K562 (cell line): Measurements from ENCODE around the gene KLF1. TPM values are rescaled to one million over a fixed set of nuclear protein-coding genes. Genes with fewer than 3 reads are reported as not detected.

ENCODE experiments used
- ARID1B ChIP-seq: fragments of 450-650 bp; IDR thresholded peaks from 2 replicates; pipeline ENCODE4 v1.6.1; 2016; ENCODE audit warnings: antibody characterized with exemption, mild to moderate bottlenecking, inconsistent platforms
- BMI1 ChIP-seq: fragments of 150-350 bp; IDR thresholded peaks from 2 replicates; pipeline ENCODE4 v1.6.1; 2014; ENCODE audit warnings: low read length
- FOXJ2 ChIP-seq: fragments of 200-800 bp; sonication (Bioruptor generic); IDR thresholded peaks from 2 replicates; pipeline ENCODE4 v1.6.1; 2016; ENCODE audit warnings: missing genetic modification characterization, missing compliant biosample characterization
- GMEB1 ChIP-seq: fragments of 250-450 bp; sonication (Bioruptor Pico); IDR thresholded peaks from 2 replicates; pipeline ENCODE4 v1.4.0; 2020; ENCODE audit warnings: mild to moderate bottlenecking
- KDM4B ChIP-seq, 2 experiments: fragments of 450-650 bp in 1 of 2; sonication (generic) in 1 of 2; IDR thresholded peaks; 2 replicates each; pipeline ENCODE4 v1.6.1; 2016 to 2017; ENCODE audit warnings: borderline replicate concordance in 2 of 2, antibody characterized with exemption in 1 of 2, low read depth in 1 of 2, mild to moderate bottlenecking in 1 of 2
- KLF1 ChIP-seq: fragments of 450-650 bp; IDR thresholded peaks from 2 replicates; pipeline ENCODE4 v1.6.1; 2016; ENCODE audit warnings: missing genetic modification characterization, missing compliant biosample characterization
- POLR2AphosphoS5 ChIP-seq: IDR thresholded peaks from 2 replicates; pipeline ENCODE4 v1.6.1; 2011; ENCODE audit warnings: mild to moderate bottlenecking, low read depth, low read length, moderate library complexity; ENCODE audit not compliant: control insufficient read depth, insufficient read depth
- RUNX1 ChIP-seq: sonication (generic); IDR thresholded peaks from 2 replicates; pipeline ENCODE4 v1.6.1; 2016; ENCODE audit warnings: antibody characterized with exemption, low read depth
- TOE1 ChIP-seq, 2 experiments: fragments of 450-650 bp in 1 of 2; sonication (generic) in 1 of 2; formaldehyde crosslinking in 1 of 2; IDR thresholded peaks; 2 replicates each; pipeline versions ENCODE4 v1.7.1 to v1.8.0; 2016 to 2022; ENCODE audit warnings: borderline replicate concordance in 2 of 2, mild to moderate bottlenecking in 2 of 2, antibody characterized with exemption in 1 of 2, inconsistent platforms in 1 of 2, low read depth in 1 of 2, missing genetic modification reagents in 1 of 2, moderate library complexity in 1 of 2
- ZNF134 ChIP-seq: fragments of 250-450 bp; sonication (Bioruptor Pico); conservative IDR thresholded peaks from 2 replicates; pipeline ENCODE4 v1.4.0; 2020
- ZNF217 ChIP-seq: sonication (generic); formaldehyde crosslinking; IDR thresholded peaks from 2 replicates; pipeline ENCODE4 v1.8.0; 2022; ENCODE audit warnings: mild to moderate bottlenecking, missing genetic modification reagents
- ZNF263 ChIP-seq: sonication (generic); formaldehyde crosslinking; IDR thresholded peaks from 2 replicates; pipeline ENCODE4 v1.8.0; 2022; ENCODE audit warnings: mild to moderate bottlenecking, missing genetic modification reagents, borderline replicate concordance
- ZNF551 ChIP-seq: fragments of 250-450 bp; sonication (Bioruptor Pico); IDR thresholded peaks from 2 replicates; pipeline ENCODE4 v1.5.0; 2021; ENCODE audit warnings: mild to moderate bottlenecking, moderate library complexity
- polyA plus RNA-seq, 8 experiments: library from polyadenylated mRNA; depleted of rRNA in 4 of 8; stranded (reverse) in 5 of 8; unstranded in 3 of 8; fragments of >200 nt; fragmentation: Nextera tagmentation in 2 of 8; fragmentation: Illumina TruSeq in 1 of 8; extraction: Ambion mirVana in 2 of 8; extraction: Trizol in 1 of 8; gene quantifications; 2 replicates each; pipeline versions ENCODE4 v1.2.1 to v1.2.3, GENCODE V29; 2011 to 2014; ENCODE audit warnings: inconsistent platforms in 1 of 8, missing spikeins in 1 of 8
- total RNA-seq, 7 experiments: library from RNA; depleted of rRNA in 6 of 7; stranded (reverse); fragments of >200 nt in 6 of 7; fragmentation: Illumina TruSeq in 2 of 7; extraction: Trizol in 2 of 7; gene quantifications; 2 replicates each; pipeline versions ENCODE4 v1.2.1 to v1.2.3, GENCODE V29; 2011 to 2021; ENCODE audit warnings: low replicate concordance in 1 of 7
- TF ChIP-seq, protein P1 (sequence below): fragments of 250-450 bp; sonication (Bioruptor Pico); IDR thresholded peaks from 2 replicates; pipeline ENCODE4 v1.5.0; 2022; ENCODE audit warnings: mild to moderate bottlenecking
- TF ChIP-seq, protein P2 (sequence below): fragments of 250-450 bp; sonication (Bioruptor Pico); IDR thresholded peaks from 2 replicates; pipeline ENCODE4 v1.5.0; 2020; ENCODE audit warnings: mild to moderate bottlenecking
- TF ChIP-seq, protein P3 (sequence below): fragments of 450-650 bp; IDR thresholded peaks from 2 replicates; pipeline ENCODE4 v1.7.0; 2016; ENCODE audit warnings: borderline replicate concordance
- TF ChIP-seq, protein P4 (sequence below): fragments of 450-650 bp; IDR thresholded peaks from 2 replicates; pipeline ENCODE4 v1.6.1; 2017; ENCODE audit warnings: antibody characterized with exemption

KLF1 gene
- total and polyA plus RNA-seq, 9 of the 15 experiments (the other 6 are each of a cell fraction or from before 2014, with no cell fraction given): 8.4 to 163 (median 47.3) TPM

- no peak; the same call in 1 of the 2 replicates for TF ChIP-seq ZNF263 (CRISPR knock-in tag)
- no peak for TF ChIP-seq FOXJ2
- no peak for TF ChIP-seq ZNF134 (CRISPR knock-in tag)
- TF ChIP-seq ARID1B: no peak; the same call in none of the 2 replicates
- TF ChIP-seq ZNF551 (CRISPR knock-in tag): no peak
- TF ChIP-seq ZNF217 (CRISPR knock-in tag): no peak
- peak; percentile 54 for TF ChIP-seq GMEB1
- TF ChIP-seq, protein P1, sequence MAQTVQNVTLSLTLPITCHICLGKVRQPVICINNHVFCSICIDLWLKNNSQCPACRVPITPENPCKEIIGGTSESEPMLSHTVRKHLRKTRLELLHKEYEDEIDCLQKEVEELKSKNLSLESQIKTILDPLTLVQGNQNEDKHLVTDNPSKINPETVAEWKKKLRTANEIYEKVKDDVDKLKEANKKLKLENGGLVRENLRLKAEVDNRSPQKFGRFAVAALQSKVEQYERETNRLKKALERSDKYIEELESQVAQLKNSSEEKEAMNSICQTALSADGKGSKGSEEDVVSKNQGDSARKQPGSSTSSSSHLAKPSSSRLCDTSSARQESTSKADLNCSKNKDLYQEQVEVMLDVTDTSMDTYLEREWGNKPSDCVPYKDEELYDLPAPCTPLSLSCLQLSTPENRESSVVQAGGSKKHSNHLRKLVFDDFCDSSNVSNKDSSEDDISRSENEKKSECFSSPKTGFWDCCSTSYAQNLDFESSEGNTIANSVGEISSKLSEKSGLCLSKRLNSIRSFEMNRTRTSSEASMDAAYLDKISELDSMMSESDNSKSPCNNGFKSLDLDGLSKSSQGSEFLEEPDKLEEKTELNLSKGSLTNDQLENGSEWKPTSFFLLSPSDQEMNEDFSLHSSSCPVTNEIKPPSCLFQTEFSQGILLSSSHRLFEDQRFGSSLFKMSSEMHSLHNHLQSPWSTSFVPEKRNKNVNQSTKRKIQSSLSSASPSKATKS (CRISPR knock-in tag): no peak
- TF ChIP-seq TOE1 (IDR thresholded peaks at IDR 0.05; ENCODE audit: borderline replicate concordance): no peak; the same call in 1 of the 2 replicates
- TF ChIP-seq TOE1 (CRISPR knock-in tag; IDR thresholded peaks at IDR 0.05; ENCODE audit: borderline replicate concordance, low read depth): no peak
- 0 out of 4 replicates have a peak, but pooled peaks of 1 of the 2 experiments have one; percentile 24 for TF ChIP-seq KDM4B (IDR thresholded peaks at IDR 0.05; ENCODE audit: borderline replicate concordance in 2 of 2, low read depth in 1 of 2)
- TF ChIP-seq RUNX1: peak; percentile 76; the same call in 1 of the 2 replicates
- TF ChIP-seq, protein P2, sequence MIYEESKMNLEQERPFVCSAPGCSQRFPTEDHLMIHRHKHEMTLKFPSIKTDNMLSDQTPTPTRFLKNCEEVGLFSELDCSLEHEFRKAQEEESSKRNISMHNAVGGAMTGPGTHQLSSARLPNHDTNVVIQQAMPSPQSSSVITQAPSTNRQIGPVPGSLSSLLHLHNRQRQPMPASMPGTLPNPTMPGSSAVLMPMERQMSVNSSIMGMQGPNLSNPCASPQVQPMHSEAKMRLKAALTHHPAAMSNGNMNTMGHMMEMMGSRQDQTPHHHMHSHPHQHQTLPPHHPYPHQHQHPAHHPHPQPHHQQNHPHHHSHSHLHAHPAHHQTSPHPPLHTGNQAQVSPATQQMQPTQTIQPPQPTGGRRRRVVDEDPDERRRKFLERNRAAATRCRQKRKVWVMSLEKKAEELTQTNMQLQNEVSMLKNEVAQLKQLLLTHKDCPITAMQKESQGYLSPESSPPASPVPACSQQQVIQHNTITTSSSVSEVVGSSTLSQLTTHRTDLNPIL (CRISPR knock-in tag): no peak
- TF ChIP-seq BMI1: no peak
- TF ChIP-seq POLR2AphosphoS5: peak; percentile 28; the same call in 1 of the 2 replicates
- TF ChIP-seq, protein P3, sequence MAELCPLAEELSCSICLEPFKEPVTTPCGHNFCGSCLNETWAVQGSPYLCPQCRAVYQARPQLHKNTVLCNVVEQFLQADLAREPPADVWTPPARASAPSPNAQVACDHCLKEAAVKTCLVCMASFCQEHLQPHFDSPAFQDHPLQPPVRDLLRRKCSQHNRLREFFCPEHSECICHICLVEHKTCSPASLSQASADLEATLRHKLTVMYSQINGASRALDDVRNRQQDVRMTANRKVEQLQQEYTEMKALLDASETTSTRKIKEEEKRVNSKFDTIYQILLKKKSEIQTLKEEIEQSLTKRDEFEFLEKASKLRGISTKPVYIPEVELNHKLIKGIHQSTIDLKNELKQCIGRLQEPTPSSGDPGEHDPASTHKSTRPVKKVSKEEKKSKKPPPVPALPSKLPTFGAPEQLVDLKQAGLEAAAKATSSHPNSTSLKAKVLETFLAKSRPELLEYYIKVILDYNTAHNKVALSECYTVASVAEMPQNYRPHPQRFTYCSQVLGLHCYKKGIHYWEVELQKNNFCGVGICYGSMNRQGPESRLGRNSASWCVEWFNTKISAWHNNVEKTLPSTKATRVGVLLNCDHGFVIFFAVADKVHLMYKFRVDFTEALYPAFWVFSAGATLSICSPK: no peak
- TF ChIP-seq, protein P4, sequence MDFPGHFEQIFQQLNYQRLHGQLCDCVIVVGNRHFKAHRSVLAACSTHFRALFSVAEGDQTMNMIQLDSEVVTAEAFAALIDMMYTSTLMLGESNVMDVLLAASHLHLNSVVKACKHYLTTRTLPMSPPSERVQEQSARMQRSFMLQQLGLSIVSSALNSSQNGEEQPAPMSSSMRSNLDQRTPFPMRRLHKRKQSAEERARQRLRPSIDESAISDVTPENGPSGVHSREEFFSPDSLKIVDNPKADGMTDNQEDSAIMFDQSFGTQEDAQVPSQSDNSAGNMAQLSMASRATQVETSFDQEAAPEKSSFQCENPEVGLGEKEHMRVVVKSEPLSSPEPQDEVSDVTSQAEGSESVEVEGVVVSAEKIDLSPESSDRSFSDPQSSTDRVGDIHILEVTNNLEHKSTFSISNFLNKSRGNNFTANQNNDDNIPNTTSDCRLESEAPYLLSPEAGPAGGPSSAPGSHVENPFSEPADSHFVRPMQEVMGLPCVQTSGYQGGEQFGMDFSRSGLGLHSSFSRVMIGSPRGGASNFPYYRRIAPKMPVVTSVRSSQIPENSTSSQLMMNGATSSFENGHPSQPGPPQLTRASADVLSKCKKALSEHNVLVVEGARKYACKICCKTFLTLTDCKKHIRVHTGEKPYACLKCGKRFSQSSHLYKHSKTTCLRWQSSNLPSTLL: no peak
- no peak for TF ChIP-seq KLF1
These were observed 1.9 kb downstream of the KLF1 start (continued) for GRCh38 chr19:12884926-12885748.
